GM19238 (cell line): Measurements from ENCODE around the gene PYGL.
"Not testable (repeated sequence)": the region's sequence is repeated elsewhere in the genome, so short reads cannot be mapped to it uniquely, and the experiment has no call there.

Source experiments
- DNase-seq: peaks from one replicate; pipeline ENCODE4 v3.0.0; 2011; ENCODE audit warnings: low spot score; ENCODE audit not compliant: insufficient read length

Gene PYGL

DNA sequence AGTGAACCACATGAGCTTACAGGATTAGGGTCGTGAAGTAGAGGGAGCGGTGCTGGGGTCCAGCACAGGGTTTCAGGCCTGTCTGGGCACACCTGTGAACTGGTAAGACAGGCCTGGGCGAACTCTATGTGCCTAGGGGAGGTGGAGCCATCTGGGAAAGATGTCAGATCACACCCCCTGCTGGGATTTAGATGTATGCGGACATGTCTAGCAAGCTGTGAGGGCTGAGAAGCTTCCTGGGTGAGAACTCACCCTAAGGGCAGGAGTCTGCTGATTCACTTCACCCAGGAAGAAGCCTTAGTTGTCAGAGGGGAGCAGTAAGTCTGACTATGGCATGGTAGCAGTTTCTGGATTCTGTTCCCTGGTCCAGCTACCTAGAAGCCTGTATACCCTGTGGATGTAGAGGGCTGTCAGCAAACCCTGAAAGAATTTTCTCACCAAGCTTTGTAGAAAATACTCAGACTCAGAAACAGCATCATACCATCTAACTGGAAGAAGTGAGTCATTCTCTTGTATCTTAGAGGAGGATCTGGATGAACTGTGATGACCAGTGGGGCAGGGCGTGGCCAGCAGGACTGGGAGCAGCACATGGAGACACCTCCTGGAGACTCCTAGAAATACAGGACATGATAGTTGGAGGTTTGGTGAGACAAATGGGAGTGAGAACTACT, 11.2 kb upstream of the PYGL start:
- DNase-seq: no peak

DNA sequence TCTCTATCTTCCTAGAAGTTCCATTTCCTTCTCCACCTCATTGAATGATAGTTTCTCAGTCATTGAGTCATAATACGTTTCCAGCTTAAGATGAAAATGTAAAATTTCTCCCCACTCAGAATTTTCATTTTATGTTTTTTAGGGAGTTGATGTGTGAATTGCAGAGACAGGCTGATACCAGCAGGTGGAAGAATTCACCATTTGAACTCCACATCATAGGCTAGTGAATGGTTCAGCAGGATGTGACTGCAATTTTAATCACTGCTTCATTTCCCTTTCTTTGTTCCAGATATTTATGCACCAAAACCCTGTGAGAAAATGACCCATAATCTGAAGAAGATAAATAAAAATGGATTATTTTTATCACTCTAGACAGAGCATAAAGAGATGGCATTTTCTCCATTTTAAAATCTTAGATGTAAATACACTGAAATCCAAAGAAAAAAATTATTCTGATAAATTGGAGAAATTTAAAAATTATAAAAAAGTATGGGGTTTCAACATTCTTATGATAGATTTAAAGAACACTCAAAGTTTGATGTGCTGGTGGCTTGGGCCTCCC, 10.6 kb upstream of the PYGL start:
- DNase-seq: no peak

DNA sequence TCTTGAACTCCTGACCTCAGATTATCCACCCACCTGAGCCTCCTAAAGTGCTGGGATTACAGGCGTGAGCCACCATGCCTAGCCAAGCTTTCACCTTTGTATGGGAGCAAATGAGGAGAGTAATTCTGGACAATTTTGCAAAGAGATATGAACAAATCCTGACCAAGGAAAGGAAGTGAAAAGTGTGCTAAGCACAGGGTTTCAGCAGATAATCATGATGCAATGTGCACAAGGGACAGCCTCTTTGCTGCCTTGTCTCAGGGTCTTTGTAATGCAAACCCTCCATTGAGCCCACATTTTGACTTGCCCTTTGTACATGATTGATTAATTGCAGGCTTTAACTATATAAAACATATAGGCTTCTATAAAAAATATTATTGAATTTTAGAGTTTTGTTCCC, 9.2 kb upstream of the PYGL start:
- DNase-seq: no peak

DNA sequence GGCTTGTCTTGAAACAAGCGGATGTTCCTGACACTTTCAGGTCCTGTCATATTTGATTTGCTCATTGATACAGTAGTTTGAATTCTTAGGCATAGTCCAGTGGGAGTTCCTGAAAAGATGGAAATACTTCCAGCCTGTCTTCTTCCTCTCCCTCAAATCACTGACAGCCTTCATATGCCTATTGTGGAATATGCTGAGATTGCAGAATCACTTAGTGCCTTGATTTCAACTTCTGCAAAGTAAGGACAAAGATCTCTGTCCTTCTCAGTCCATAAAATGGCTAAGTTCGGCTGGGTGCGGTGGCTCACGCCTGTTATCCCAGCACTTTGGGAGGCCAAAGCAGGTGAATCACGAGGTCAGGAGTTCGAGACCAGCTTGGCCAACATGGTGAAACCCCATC, 6.7 kb upstream of the PYGL start:
- no peak for DNase-seq

DNA sequence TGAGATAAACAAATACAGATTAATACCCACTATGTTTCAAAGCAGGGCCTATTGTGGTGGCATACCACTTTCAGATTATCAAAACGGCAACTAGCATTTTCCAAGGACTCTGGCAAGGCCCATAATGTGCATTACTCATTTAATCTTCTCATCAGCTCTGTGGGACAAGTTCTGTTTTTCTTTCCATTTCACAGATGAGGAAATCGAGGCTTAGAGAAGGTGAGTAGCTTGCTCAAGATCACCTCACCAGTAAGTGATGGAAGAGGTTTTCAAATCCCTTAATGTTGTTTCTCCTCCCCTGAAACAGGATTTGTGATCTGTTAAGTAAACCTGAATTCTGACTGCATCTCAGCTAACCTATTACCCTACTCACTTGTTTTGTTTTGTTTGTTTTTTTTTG, 3.9 kb upstream of the PYGL start:
- DNase-seq: no peak

DNA sequence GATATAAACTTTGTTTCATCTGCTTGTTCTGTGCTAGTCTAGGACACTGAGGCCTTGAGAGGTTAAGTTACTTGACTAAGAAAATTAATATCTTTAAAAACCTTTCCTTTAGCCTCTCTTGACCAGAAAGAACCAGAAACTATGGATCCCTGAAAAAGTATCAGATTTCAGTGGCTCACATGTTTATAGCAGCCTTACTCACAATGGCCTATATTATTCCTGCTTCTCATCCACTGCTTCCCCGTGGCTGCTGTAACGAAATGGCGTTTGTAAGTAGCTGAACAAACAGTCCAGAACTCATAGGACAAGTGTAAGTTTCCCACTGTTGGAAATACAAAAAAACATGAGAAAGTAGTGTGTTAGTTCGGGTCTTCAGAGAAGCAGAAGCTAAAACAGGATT, 3.2 kb upstream of the PYGL start:
- DNase-seq: no peak

DNA sequence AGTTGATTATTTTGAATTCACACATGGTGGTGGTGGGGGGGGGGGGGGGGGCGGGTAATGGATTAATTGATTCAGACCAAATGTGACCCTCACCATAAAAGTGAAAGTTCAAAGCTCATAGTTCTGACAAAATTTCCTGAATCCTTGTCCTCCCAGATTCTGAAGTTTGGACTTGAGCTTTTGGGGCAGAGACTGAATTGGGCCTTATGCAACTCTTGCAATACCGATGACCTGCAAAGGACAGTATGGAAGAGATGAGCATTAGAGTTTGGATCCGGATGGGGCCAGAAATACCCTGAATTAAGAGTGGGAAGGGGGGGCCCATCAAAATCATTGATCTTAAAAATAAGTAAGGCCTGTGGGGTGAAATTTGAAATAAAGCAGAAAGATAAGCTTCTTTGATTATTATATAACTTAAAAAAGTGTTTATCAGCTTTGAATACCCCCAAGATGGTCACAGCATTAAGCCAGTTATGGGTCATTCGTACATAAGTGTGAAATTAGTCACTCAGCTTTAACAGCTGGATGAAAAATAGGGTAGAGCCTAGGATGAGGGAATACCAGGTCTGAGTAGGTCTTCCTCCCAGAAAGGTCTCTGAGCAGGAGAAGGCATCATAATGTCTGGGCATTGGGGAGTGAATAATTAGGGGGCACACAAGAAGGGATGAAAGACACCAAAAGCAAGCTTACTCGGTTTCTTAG, 2.1 kb upstream of the PYGL start:
- DNase-seq: no peak

DNA sequence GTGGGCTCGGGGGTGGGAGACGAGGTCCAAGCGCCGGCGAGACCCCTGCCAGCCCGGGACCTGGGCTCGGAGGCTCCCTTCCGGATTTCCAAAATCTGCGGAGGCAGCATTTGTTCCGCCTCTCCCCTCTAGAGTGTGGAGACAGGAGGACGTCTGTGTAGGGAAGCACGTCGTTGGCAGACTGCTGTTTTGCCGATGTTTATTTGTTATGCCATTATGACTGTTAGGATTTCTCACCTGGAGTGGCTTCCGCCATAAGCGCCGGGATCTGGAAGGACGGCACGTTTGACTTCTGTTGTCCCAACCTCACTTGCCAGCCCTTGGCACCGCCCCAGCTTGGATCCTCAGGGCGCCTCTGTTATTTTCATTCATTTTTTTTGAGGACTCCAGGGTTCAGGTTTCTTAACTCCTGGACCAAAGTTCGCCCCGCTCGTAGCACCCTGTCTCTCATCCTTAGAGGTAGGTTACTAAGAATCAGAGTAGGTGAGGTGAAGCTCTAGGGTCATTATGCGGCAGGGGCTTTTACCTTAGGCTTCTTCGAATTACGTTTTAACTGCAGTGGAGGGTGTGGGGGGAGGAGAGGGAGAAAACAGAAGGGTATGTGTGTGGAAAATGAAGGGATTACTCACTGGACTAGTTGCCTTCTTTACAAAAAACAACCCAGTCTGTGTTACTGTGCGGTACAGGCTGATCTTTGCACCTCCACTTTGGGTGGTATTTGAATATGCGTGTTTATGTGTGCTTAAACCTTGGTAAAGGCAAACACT, 547 bp upstream of the PYGL start:
- DNase-seq: no peak

DNA sequence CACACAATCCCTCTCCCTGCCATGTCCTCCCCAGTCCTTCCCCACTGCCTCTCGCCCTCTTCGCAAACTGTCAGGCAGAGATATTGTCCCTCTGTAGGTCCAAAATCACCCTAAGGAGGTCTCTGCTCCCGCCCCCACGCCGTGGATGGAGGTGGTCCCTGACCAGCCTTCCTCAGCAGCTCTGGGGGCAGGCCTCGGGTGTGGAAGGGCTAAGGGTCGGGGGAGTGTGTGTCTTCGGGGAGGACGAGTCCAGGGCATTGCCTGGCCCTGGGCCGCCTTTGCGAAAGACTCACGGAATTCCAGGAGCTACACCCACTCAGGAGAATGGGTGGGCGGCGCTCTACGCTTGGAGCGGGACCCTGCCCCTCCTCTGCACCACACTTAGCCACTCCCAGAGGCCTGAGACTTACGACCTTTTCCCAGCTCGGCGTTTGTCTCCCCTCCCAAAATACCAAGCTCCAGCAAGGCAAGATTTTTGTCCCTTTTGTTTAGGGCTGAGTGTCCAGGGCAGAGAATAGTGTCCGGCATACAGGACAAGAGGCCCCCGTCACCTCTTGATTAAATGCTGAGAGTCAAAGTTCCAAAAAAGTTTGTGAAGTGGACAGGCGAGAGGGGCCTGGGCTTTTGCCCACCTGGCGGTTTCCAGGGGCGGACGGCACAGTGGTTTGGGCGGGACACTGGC, 881 bp downstream of the PYGL start:
- no peak for DNase-seq

DNA sequence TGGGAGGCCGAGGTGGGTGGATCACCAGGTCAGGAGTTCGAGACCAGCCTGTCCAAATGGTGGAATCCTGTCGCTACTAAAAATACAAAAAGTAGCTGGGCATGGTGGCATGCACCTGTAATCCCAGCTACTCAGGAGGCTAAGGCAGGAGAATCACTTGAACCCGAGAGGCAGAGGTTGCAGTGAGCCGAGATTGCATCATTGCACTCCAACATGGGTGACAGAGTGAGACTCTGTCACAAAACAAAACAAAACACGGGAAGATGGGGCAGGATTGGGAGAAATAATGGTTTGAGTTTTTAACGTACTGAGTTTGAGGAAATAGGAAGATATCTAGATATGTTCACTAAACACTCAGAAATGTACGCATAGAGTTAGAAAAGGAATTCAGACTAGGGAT, 2.6 kb downstream of the PYGL start:
- not testable (repeated sequence) for DNase-seq

DNA sequence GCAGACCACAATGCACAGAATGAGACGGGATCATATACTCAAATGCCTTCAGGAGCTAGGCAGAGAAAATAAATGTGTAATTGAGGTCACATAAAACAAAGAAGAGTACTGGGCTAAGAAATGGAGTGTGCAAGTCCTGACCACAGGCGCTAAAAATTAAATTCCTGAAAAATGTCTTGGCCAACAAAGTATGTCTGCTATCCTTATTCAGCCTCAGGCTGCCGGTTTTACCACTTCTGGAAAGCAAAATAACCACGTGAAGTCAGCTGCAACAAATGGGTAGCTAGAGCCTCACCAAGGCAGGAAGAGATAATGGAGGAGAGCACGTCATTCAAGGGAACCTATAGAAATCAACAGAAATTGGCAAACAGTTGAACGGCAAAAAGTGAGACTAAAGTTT, 3.1 kb downstream of the PYGL start:
- no peak for DNase-seq

DNA sequence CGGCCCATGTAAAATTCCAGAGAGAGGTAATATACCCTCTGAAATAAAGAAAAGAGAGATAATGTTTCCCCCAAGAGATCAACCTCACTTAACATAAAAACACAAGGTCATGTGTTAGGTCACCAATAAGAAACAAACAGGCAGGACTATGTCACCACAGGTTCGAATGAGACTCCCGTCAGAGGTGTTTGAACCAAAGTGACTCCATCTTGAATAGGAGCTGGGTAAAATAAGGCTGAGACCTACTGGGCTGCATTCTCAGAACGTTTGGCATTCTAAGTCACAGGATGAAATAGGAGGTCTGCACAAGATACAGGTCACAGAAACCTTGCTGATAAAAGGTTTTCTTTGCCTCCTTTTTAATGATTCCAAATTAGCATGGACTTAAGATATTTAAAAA, 6.5 kb downstream of the PYGL start:
- DNase-seq: no peak

DNA sequence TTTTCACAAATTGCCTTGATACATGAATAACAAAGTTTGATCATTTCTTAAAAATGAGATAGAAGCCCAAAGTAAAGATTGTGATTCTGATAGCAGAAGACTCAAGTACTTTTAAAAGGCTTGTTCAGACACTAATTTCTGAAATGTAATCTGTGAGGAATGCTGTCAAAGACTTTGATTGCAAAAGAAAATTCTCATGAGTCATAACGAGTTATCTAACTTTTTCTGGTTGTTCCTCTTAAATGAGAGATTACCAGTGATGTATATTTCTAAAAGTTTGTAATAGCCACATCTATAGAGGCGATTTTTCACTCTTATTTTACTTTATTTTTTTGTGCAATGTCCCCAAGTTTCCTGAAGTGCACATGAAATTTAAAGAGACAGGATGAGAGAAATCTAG, 7.0 kb downstream of the PYGL start:
- DNase-seq: no peak

DNA sequence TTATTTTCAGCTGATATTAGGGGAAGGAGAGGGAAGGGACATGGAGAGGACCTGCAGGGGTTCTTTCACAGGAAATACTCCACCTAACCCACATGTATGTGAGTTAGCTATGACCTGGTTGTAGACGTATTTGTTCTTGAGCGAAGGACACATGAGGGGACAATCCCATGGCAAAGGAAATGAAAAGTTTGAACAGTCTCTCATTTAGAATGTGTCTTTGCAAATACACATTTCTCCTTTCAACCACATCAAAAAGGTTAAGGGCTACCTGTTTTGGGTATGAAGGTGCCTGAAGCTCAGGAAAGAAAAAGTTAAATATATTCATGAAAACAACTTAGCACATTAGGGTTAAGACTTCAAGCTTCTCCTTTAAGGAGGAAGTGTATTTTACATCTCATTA, 7.4 kb downstream of the PYGL start:
- DNase-seq: no peak

DNA sequence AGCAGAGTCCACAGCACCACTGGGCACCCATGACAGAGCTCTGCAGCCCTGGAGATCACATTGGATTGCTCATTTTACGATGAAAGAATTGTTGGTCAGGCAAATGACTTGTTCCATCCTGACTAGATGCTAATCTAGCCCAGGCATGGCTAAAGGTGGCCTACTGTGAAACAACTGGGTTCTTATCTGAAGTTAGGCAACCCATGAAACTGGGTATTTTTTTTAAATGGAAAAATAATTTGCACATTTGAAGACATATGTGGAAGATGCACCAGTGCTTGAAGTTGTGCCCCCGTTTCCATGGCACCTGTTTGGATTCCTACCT, 8.3 kb downstream of the PYGL start:
- DNase-seq: no peak

DNA sequence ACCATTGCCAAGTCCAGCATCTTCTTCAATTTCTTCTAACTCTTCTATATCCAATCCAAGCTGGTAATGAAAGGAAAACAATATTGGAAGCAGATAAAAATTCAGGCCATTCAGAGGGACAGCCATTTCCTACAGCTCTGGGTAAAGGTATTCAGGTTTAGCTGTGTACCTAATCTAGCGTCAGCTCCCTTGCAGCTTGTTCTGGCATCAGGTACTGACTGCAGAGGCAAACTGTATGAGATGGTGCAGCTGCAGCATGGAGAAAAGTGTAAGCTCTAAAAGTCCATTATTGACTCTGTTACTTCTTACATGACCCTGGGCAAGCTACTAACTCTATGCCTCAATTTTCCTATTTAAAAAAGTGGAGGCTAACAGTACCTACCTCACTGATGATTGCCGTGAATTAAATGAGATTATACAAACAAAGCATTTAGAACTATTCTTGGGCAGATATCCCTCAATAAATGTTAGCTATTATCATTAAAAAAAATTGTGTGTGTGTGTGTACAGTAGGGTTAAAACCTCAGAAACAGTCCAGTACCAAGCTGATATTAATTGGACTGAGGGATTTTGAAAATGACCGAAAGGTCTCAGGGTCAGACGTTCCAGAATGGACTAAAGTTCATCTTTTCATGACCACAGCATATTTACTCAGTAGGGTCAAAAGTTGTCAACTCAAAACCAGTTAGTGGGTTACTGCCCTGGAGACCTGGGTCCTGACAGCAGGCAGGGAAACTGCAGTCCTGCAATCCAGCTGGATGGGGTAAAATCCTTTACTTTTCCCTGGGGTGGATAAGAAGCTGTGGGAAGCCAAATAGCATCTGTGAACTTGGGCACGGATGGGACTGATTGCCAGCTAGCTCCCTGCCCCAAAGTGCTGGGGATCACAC, 8.9 kb downstream of the PYGL start:
- no peak for DNase-seq

DNA sequence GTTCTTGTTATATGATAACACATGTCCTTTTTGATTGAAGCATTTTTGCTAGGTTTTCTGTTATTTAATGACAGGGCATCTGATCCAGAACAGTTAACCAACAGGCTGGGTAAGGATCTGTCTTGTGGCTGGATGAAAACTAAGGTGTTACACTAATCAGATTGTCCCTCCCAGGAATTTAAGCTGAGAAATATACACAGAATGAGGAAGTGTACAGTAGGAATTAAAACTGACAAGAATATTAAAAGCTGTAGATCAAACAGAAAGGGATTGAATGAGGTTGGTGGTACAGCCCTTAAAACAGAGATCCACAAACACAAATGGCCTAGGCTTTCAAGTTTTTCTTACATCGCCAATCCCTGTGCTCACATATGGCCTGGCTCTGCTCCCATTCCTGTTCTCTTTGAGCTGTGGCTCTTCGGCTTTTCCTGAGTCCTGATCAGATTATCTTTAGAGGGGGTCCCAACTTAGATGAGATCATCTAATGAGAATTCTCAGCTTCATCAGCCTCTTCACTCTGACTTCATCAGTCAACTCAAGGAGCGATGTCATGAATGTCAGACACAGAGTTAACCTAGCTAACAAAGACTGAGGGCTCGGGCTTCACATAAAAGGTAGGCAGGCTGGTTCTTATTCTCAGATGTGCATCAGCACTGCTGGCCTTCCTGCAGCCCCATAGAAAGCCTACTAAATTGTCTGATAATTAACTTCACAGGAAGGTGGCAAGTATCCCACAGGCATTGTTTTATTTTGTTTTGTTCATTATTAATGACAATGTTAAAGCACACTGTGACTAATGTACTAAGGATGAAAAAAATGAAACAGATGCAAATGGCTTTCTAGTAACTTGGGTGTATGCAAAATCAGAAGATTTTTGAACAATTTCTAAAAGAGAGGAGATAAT, 11.4 kb downstream of the PYGL start:
- no peak for DNase-seq

DNA sequence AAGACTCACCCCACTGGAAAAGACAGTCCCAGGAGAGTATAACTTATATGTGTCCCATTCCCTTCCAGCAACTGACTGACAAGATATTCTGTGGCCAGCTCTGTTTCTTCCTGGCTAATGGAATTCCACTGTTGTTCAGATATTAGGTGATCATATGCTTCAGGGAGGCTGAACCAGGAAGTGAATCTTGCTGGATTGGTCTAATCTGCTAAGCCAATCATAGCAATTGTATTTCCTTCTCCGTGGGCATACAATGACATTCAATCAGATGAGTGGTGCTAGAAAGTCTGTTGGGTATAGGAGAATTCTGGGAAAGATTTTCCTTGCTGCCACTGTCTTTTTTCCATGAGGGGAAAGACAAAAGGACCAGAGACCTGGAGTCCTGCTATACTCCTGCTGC, 12.1 kb downstream of the PYGL start:
- no peak for DNase-seq

DNA sequence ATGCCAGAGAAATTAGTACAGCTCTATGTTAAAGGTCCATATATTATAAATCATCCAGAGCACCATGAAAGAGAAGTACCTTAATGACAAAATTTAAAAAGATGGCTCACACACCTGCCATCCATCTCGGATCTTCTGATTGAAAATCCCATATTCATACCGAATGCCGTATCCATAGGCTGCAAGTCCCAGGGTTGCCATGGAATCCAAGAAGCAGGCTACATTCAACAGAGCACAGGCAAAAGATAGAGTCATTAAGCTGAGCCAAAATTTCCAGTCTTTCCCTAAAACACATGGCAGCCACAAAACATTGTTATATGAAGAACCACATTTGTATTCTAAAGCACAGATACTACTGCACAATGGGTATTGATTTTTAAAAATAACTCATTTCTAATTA, 12.7 kb downstream of the PYGL start:
- DNase-seq: no peak

DNA sequence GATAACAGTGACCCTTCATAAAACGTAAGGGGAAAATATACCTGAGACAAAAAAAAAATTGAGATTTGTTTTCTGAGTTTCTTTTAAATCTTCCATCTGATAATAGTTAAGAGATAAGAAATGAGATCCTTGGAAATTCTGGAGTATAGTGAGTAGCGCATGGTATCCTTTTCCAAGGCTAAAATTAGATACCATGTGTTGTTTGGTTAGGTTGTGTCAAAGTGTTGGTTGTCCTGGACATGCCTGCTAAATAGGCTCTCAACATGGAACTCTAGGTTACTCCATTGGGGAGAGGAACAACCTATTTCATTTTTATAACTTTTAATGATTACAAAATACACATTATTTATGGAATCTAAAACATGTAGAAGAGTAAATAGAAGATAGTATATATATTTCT, 14.8 kb downstream of the PYGL start:
- no peak for DNase-seq
